Breast epithelium (tissue), 3 donors: ENCODE measurements around the gene NEK3.
"Not testable (repeated sequence)": the region's sequence is repeated elsewhere in the genome, so short reads cannot be mapped to it uniquely, and the experiment has no call there.

Experiments used
- CTCF ChIP-seq, 3 donors: fragments of 450-650 bp; IDR thresholded peaks; one replicate each; pipeline ENCODE4 v1.5.1; 2016 to 2017; ENCODE audit warnings: antibody characterized with exemption in 3 of 3, mild to moderate bottlenecking in 3 of 3, moderate library complexity in 3 of 3
- POLR2A ChIP-seq: fragments of 450-650 bp; IDR thresholded peaks from one replicate; pipeline ENCODE4 v1.6.1; 2016; ENCODE audit warnings: antibody characterized with exemption, mild to moderate bottlenecking, moderate library complexity
- POLR2AphosphoS5 ChIP-seq, 3 donors: sonication (generic); formaldehyde crosslinking; IDR thresholded peaks; one replicate each; pipeline ENCODE4 v1.6.1; 2017; ENCODE audit warnings: antibody characterized with exemption in 3 of 3

DNA sequence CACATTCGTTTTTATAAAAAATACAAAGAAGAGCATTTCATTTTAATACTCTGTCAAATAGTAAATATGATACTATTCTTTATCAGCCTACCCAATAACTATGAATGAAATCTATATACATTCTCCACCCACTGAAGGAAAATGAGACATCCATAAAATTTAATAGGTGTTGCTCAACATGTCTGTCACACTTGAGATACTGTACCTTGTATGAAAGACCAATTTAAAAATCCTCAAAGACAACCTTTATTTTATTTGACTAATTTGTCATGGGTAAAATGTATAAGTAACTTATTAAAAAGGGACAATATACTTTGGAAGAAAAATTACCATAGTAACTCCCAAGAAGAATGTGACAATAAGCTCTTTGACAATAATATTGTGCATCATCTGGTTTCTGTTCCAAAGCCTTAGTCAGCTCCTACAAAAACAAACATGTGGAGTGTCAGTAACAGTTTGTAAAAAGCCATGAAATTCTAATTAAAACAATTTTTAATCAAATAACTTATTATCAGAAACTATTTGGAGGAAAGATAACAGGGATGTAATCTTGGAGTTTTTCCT, 11.5 kb upstream of the NEK3 start:
- TF ChIP-seq CTCF (IDR thresholded peaks at IDR 0.05); POLR2A; POLR2AphosphoS5 (IDR thresholded peaks at IDR 0.05): not testable (repeated sequence)
